Dermis microvascular lymphatic vessel endothelial cell (primary cell): ENCODE data around the gene RBM19. TPM values are rescaled to one million over a fixed set of nuclear protein-coding genes. Genes with fewer than 3 reads are reported as not detected.

ENCODE experiments used
- DNase-seq, 2 donors: peaks; one replicate each; pipeline versions ENCODE4 v3.0.0 to v3.0.0-alpha.2; 2010; ENCODE audit warnings: low read depth in 2 of 2
- total RNA-seq: library from RNA; depleted of rRNA; stranded (reverse); fragments of >200 nt; gene quantifications from 2 replicates; pipeline ENCODE4 v1.2.1, GENCODE V29; 2014

The RBM19 gene
- total RNA-seq, 1 donor from 2014 or later: 12.1 TPM

GRCh38 chr12:113837528-113838296 lies 128.4 kb downstream of the RBM19 start:
- no peak for DNase-seq

GRCh38 chr12:113837084-113837483 lies 129.0 kb downstream of the RBM19 start:
- DNase-seq: no peak

GRCh38 chr12:113835896-113836295 lies 130.2 kb downstream of the RBM19 start:
- DNase-seq: no peak

GRCh38 chr12:113835433-113835832 lies 130.7 kb downstream of the RBM19 start:
- no peak for DNase-seq

GRCh38 chr12:113833422-113833821 lies 132.7 kb downstream of the RBM19 start:
- DNase-seq: no peak

- DNase-seq: peak in 1 of 2 donors; percentile 8
Observed at GRCh38 chr12:113831476-113831875, 134.6 kb downstream of the RBM19 start.

- DNase-seq: peak in 1 of 2 donors; percentile 74
Observed at GRCh38 chr12:113831016-113831415, 135.1 kb downstream of the RBM19 start.

GRCh38 chr12:113829212-113829611 lies 136.9 kb downstream of the RBM19 start:
- DNase-seq: no peak

- no peak for DNase-seq
Observed at GRCh38 chr12:113827539-113828114, 138.5 kb downstream of the RBM19 start.

GRCh38 chr12:113826805-113827538 lies 139.2 kb downstream of the RBM19 start:
- no peak for DNase-seq

GRCh38 chr12:113825705-113826104 lies 140.4 kb downstream of the RBM19 start:
- DNase-seq: no peak

GRCh38 chr12:113823816-113824215 lies 142.3 kb downstream of the RBM19 start:
- no peak for DNase-seq

- DNase-seq: no peak
Observed at GRCh38 chr12:113823016-113823415, 143.1 kb downstream of the RBM19 start.

GRCh38 chr12:113820842-113821241 lies 145.3 kb downstream of the RBM19 start:
- DNase-seq: no peak

- DNase-seq: no peak
Observed at GRCh38 chr12:113820309-113820708, 145.8 kb downstream of the RBM19 start.

- DNase-seq: no peak
Observed at GRCh38 chr12:113819495-113819894, 146.6 kb downstream of the RBM19 start.

GRCh38 chr12:113818833-113819232 lies 147.3 kb downstream of the RBM19 start:
- DNase-seq: no peak

GRCh38 chr12:113818283-113818682 lies 147.8 kb downstream of the RBM19 start:
- no peak for DNase-seq

- no peak for DNase-seq
Observed at GRCh38 chr12:113816866-113817265, 149.3 kb downstream of the RBM19 start.

GRCh38 chr12:113815031-113815430 lies 151.1 kb downstream of the RBM19 start:
- DNase-seq: no peak

GRCh38 chr12:113813229-113813541 lies 152.9 kb downstream of the RBM19 start:
- DNase-seq: no peak

- DNase-seq: no peak
Observed at GRCh38 chr12:113812411-113813228, 153.5 kb downstream of the RBM19 start.
